HFF-Myc (cell line): ENCODE measurements around the gene MPDZ.

Experiments used
- DNase-seq: peaks from one replicate; pipeline ENCODE4 v3.0.0-alpha.2; 2011; ENCODE audit warnings: low read depth; ENCODE audit errors: extremely low read depth
- H3K4me3 ChIP-seq: replicated peaks from 2 replicates; pipeline ENCODE4 v1.5.1; 2011; ENCODE audit warnings: low read depth, mild to moderate bottlenecking, control low read depth, low read length
- TF ChIP-seq, protein P1 (sequence below): IDR thresholded peaks from 2 replicates; pipeline ENCODE4 v1.5.1; 2012; ENCODE audit warnings: mild to moderate bottlenecking, low read depth, low read length, control low read depth; ENCODE audit errors: missing control alignments

MPDZ gene

GRCh38 chr9:13190040-13190439, 89.5 kb downstream of the MPDZ start:
- no peak overlapping the region for H3K4me3 ChIP-seq
- DNase-seq, result no peak
- TF ChIP-seq, protein P1, sequence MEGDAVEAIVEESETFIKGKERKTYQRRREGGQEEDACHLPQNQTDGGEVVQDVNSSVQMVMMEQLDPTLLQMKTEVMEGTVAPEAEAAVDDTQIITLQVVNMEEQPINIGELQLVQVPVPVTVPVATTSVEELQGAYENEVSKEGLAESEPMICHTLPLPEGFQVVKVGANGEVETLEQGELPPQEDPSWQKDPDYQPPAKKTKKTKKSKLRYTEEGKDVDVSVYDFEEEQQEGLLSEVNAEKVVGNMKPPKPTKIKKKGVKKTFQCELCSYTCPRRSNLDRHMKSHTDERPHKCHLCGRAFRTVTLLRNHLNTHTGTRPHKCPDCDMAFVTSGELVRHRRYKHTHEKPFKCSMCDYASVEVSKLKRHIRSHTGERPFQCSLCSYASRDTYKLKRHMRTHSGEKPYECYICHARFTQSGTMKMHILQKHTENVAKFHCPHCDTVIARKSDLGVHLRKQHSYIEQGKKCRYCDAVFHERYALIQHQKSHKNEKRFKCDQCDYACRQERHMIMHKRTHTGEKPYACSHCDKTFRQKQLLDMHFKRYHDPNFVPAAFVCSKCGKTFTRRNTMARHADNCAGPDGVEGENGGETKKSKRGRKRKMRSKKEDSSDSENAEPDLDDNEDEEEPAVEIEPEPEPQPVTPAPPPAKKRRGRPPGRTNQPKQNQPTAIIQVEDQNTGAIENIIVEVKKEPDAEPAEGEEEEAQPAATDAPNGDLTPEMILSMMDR, result no peak

GRCh38 chr9:13189362-13189761, 90.1 kb downstream of the MPDZ start:
- no peak for DNase-seq
- TF ChIP-seq, protein P1, result no peak
- H3K4me3 ChIP-seq, result no peak overlapping the region

- no peak for DNase-seq
- TF ChIP-seq, protein P1, result no peak
- H3K4me3 ChIP-seq, result no peak overlapping the region
These were observed 92.7 kb downstream of the MPDZ start for GRCh38 chr9:13186774-13187173.

DNA sequence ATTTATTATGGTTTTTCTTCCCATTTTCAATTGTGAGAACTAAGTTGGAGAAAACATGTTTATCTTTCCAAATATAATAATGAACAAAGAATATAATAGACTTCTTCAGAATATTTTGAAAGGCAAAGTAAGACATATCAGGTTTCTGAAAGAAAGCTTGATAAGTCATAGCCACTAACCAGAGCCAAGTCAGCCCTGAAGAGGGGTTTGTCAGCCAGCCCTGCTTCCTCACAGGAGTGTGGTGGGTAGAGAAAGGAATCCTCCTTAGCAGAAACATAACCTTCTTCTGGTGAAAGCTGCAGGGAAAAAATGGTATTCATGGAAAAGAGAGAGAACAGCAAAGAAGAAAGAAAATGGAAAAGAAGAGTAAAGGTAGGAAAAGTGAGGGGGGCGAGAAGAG, 93.4 kb downstream of the MPDZ start:
- DNase-seq, result no peak
- TF ChIP-seq, protein P1, result no peak
- no peak overlapping the region for H3K4me3 ChIP-seq

- TF ChIP-seq, protein P1, result no peak
- DNase-seq, result no peak
- H3K4me3 ChIP-seq, result no peak overlapping the region
These were observed 97.8 kb downstream of the MPDZ start for GRCh38 chr9:13181652-13182051.

DNA sequence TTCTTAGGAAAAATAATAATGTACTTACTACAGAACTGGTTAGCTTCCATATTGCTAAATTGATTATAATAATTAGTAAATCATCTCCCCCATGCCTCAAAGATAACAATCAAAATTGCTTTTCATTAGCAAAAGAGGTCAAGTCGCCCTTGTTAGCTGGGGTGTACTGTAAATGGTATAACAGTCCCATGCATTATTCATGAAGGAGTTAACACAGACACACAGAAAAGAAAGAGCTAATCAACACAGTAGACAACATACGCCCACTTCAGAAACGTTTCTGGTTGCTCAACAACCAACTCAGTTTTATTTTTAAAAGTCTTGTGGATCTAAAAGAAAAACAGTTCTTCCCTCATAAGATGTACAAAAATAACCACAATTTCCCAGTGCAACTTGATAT, 100.2 kb downstream of the MPDZ start:
- DNase-seq, result no peak
- no peak overlapping the region for H3K4me3 ChIP-seq
- TF ChIP-seq, protein P1, result no peak

DNA sequence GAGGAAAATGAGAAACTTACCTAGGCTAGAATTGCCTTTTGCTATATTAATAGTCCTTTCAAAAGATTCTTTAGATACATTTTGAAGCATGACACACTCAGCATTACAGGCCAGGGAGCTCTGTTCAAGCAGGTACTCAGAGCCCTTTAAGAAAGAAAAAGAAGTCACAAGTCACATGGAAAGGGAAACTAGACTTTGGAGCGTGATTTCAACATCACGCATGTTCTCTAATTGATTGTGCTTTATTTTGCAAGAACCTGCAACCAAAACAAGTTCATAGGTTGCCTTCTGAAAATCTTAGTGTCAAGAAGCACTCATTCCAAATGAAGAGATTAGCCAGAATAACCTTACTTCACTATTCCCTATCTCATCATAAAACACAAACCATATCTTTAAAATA, 103.8 kb downstream of the MPDZ start:
- no peak overlapping the region for H3K4me3 ChIP-seq
- TF ChIP-seq, protein P1, result no peak
- no peak for DNase-seq
